OCI-LY3 (cell line): ENCODE data around the gene INPP5J.

Experiments
- EZH2phosphoT487 ChIP-seq: fragments of 200-600 bp; shearing (Covaris generic); IDR thresholded peaks from 2 replicates; pipeline ENCODE4 v1.6.1; 2018; ENCODE audit warnings: antibody characterized with exemption, mixed run types, low read depth
- TF ChIP-seq, protein P1 (sequence below): fragments of 200-600, 300-600 bp; sonication (generic); IDR thresholded peaks from 2 replicates; pipeline ENCODE4 v1.5.1; 2014; ENCODE audit warnings: antibody characterized with exemption, low read length, low read depth

DNA sequence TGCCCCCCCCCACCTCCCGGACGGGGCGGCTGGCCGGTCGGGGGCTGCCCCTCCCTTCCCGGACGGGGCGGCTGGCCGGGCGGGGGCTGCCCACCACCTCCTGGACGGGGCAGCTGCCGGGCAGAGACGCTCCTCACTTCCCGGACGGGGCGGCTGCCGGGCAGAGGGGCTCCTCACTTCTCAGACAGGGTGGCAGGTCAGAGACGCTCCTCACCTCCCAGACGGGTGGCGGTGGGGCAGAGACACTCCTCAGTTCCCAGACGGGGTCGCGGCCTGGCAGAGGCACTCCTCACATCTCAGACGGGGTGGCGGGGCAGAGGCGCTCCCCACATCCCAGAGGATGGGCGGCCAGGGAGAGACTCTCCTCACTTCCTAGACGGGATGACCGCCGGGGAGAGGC lies 61.2 kb downstream of the INPP5J start:
- TF ChIP-seq, protein P1, sequence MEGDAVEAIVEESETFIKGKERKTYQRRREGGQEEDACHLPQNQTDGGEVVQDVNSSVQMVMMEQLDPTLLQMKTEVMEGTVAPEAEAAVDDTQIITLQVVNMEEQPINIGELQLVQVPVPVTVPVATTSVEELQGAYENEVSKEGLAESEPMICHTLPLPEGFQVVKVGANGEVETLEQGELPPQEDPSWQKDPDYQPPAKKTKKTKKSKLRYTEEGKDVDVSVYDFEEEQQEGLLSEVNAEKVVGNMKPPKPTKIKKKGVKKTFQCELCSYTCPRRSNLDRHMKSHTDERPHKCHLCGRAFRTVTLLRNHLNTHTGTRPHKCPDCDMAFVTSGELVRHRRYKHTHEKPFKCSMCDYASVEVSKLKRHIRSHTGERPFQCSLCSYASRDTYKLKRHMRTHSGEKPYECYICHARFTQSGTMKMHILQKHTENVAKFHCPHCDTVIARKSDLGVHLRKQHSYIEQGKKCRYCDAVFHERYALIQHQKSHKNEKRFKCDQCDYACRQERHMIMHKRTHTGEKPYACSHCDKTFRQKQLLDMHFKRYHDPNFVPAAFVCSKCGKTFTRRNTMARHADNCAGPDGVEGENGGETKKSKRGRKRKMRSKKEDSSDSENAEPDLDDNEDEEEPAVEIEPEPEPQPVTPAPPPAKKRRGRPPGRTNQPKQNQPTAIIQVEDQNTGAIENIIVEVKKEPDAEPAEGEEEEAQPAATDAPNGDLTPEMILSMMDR, result no peak
- no peak for TF ChIP-seq EZH2phosphoT487
